GM12892 (cell line): Measurements from ENCODE around the gene KRT17.

Experiments
- POLR2A ChIP-seq: IDR thresholded peaks from 2 replicates; pipeline ENCODE4 v1.6.1; 2011; ENCODE audit warnings: low read depth, low read length, control low read depth
- POLR2AphosphoS5 ChIP-seq: IDR thresholded peaks from 2 replicates; pipeline ENCODE4 v1.6.1; 2011; ENCODE audit warnings: low read depth, low read length, control low read depth
- TAF1 ChIP-seq: IDR thresholded peaks from 2 replicates; pipeline ENCODE4 v1.6.1; 2011; ENCODE audit warnings: low read depth, mild to moderate bottlenecking, control low read depth, low read length, borderline replicate concordance

- TF ChIP-seq POLR2A (no peak), TAF1 (no peak), POLR2AphosphoS5 (no peak)
Observed at GRCh38 chr17:41583137-41584127, 40.9 kb downstream of the KRT17 start.
